Ramos (cell line): ENCODE results near the gene LSMEM2.

Experiments used
- in situ Hi-C: fragments of 300-500 bp; cut with MboI; formaldehyde crosslinking; loops from one replicate; pipeline ENCODE4 v1.14.3; 2022; ENCODE audit warnings: low sequenced_read_pairs; ENCODE audit not compliant: unreplicated experiment

The LSMEM2 gene

DNA sequence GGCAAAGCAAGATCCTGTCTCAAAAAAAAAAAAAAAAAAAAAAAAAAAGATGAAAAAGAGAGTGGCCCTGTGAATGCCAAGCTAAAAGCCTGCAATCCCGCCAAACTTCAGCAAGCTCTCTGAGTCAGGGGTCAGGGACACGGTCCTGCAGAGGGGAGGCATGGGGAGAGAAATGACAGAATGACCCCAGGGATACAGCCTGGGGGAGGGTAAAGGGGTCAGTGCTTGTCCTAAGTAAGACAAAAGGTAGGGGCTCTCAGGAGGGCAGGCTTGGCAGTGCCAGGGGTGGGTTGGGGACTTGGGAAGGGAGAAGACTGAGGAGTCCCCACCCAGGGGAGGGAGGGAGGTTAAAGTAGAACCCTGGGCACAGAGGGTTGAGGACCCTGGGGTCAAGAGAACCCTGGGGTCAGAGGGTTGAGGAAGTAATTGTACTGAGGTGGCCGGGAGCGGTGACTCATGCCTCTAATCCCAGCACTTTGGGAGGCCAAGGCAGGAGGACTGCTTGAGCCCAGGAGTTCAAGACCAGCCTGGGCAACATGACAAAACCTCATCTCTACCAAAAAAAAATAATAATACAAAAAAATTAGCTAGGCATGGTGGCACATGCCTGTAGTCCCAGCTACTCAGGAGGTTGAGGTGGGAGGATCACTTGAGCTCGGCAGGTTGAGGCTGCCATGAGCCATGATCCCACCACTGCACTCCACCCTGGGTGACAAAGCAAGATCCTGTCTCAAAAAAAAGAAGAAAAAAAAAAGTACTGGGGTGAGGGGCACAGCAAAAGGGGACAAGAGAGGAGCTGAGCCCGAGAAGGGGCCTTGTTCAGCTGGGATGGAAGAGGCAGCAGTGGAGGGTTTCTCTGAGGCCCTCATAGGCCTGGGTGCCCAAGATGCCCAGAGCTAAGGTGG lies 15.2 kb upstream of the LSMEM2 start:
- in situ Hi-C loops = no loop called here

DNA sequence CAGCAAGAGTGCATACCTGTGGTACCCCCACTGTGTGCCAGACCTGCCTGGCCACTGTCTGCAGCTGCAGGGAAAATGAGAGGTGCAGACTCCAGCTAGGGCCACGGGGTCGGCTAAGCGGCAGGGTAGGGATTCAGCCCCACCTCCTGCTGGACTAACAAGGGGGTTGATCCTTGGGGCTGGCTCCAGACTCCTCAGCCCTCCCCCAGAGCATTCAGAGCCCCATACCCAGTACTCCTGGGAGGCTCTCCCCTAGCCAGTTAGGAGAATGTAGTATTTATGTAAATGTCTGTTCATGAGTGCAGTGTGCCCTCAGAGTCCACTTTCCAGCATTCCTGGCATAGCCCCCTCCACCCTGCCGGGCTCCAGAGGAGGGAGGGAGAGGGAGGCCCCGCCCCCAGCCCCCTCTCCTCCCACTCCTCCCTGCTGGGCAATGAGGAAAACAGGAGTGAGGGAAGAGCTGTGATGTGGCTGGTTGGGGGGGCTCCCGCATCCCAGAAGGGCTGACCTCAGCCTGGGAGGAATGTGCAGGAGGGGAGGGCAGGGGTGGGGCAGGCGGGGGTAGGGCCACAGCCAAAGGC lies 14.4 kb upstream of the LSMEM2 start:
- in situ Hi-C loops = no loop called here

DNA sequence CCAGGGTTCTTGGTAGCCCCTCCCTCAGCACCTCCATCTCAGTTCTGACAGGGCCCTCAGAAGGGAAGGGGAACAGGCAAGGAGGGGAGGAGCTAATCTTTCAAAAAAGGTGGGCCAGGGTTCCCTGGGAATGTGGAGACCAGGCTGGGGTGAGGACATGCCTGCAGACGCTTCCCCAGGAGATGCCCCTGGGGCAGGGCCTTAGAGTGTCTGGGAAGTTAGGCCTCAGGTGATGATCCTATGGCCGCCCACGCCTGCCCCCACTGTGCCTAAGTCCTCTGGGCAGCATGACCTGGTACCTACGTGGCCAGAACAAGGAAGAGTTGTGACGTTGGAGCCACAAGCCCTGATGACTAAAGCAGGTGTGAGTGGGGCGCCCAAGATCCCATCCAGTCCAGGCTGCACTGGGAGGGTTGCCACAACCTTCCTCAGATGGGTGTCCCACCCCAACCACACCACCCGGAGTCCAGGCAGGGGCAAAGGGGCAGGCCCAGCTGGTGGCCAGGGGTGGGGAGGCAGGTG lies 13.9 kb upstream of the LSMEM2 start:
- in situ Hi-C loops = no loop called here

DNA sequence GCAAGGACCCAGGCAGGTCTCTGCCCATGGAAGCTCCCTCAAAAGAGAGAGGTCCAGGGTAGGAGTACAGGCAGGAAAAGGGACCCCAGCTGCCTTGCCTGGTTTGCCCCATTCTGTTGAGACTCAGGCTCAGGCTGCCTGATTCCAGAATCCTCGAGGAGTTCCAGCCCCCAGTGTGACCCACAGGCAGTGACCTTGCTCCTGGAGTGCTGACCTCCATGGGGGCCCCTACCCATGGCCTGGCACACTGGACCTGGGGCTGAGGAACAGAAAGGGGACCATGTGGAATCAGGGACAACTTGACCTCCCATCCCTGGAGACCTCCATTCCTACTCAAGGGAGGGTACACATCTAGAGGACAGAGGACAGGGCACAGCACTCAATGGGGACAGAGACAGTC lies 13.3 kb upstream of the LSMEM2 start:
- in situ Hi-C loops = no loop called here

DNA sequence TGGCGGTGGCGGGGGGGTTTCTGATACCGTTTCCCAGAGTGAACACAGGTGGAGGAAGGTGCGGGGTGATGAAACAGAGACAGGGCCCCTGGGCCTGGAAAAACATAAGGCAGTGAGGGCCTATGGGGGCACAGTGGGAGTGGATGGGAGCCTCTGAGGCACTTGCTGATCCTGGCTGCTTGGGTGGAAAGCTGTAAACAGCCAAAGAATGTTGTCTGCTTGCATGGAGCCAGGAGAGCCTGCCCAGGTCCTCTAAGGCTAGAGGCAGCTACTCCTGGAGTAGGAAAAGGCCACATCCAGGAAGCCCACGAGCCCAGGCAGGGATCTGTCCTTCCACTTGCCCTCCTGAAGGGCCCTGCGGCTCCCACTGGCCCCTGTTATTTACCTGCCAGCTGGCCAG lies 12.9 kb upstream of the LSMEM2 start:
- in situ Hi-C loops = no loop called here

DNA sequence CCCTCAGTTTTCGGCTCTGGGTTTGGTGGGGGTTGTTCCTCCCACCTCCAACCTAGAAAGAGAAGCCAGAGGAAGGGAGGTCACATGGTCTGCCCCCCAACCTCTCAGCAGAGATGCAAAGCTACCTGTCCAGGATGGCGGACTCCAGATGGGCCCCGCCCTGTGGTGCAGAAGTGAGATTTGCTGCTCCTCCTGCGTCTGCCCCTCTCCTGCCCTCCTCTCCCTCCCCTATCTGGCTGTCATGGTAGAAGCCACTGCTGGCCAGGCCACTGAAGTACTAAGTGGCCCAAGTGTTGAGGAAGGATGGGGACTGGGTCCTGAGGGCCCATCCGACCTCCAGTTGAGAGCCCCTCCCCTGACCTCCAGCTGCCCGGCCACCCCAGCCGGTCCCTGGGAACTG lies 12.1 kb upstream of the LSMEM2 start:
- in situ Hi-C loops = no loop called here

DNA sequence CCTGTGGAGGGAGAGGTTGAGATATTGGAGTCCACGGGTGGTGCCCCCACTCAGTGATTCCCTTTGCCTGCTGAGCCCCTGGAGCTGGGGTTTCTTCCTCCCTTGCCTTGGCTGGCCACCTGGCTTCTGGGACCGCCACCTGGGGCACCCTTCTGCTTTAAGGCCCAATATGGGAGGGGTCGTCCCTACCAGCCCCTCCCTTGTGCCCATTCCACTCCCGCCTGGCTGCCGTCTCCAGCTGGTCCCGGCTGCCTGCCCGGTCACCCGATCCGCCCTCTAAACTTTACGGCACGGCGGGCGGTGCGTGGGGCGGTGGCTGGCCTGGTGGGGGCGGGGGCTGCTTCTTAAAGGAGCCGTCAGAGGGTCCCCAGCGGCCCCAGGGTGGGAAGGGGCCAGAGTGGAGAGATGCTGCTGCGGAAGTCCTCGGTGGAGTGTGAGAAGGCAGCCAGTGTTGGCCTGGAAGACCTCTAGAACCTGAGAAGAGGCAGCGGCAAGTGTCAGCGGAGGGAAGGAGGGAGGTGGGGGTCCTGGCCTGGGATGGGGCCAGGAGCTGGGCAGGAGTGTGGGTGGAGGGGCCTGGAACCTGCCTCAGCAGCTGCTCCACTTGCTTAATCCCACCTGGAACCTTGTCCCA lies 11.5 kb upstream of the LSMEM2 start:
- in situ Hi-C loops = no loop called here

DNA sequence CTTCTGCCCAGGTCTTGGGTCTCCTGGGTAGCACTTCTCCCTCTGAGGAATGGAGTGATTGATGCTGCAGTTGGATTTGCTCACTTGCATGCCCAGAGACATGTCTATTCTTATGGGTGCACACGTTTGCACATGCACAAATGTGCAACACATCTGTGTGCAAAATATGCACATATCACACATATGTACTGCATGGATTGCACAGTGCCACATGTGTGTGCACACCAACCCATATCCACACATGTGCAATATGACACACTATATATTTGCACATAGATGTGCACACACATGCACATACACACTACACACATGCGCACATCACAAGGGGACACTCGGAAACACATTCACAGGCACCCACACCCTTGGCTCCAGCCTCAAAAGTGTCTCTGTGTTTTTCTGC lies 10.6 kb upstream of the LSMEM2 start:
- in situ Hi-C loops = no loop called here

DNA sequence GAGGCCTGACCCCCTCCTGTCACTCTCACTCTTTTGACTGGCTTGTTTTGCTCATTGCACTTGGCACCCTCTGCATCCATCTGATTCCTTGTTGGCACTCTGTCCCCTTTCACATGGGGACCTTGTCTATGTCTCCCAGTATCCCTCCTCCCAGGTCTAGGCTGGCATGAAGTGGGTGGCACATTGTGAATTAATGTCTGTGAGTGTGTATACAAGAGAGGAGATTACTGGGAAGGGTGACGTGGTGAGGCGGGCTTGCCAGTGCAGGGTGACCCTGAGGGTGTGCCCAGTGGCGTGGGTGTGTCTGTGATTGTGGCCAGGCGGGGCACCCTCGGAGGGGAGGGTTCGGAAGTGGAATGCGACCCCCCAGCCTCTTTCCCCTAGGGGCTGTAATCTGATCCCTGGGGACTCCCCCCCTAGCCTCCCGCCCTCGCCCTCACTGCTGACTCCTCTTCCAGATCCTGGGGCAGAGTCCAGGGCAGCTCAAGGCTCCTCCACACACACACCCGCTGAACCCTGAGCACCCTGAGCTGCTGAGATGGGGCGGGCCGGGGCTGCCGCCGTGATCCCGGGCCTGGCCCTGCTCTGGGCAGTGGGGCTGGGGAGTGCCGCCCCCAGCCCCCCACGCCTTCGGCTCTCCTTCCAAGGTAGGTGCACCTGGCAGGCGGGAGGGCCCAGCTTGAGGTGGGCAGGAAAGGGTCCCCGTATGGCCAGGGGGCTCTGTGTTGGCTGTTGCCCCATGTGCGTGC lies 10.0 kb upstream of the LSMEM2 start, which contains the start of gene SEMA3B:
Gene SEMA3B (plus strand): TSS at position 445 of the 749 bp plus-strand sequence. CDS start 94 bp downstream, at position 539.
- in situ Hi-C loops = no loop called here

DNA sequence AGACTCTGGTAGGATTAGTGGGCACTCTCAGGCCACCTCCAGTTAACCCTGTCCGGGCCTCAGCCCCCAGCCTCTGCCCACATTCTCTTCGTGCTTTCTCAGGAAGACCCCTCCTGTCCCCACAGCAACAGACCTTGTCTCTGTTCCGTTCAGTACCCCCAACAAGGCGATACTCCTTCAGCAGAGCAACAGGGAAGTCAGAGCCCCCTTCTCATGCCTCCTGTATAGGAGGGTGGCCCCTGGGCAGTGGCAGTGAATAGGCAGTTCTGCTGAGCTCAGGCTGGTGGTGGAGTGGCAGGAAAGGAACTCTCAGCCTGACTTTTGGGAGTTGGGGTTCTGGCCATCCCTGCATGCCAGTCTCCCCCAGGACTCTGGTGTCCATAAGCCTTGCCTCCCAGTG lies 9.4 kb upstream of the LSMEM2 start:
- in situ Hi-C loops = no loop called here

DNA sequence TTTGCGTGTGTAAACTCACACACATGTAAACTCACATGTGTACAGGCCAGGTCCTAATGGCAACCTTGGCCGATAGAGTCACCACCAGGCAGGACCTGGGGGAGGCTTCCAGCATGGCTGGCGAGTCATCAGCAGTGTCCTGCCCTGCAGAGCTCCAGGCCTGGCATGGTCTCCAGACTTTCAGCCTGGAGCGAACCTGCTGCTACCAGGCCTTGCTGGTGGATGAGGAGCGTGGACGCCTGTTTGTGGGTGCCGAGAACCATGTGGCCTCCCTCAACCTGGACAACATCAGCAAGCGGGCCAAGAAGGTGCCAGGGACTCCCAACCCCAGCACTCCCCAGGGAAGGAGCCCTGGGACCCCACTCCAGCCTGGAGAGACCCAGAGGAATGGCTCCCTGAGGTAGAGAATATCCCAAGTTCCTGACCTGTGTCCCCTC lies 8.9 kb upstream of the LSMEM2 start:
- in situ Hi-C loops = loop anchor here (5.0 kb wide), 1 partner anchor 78 kb away; the partner anchor contains the start of gene GNAT1

DNA sequence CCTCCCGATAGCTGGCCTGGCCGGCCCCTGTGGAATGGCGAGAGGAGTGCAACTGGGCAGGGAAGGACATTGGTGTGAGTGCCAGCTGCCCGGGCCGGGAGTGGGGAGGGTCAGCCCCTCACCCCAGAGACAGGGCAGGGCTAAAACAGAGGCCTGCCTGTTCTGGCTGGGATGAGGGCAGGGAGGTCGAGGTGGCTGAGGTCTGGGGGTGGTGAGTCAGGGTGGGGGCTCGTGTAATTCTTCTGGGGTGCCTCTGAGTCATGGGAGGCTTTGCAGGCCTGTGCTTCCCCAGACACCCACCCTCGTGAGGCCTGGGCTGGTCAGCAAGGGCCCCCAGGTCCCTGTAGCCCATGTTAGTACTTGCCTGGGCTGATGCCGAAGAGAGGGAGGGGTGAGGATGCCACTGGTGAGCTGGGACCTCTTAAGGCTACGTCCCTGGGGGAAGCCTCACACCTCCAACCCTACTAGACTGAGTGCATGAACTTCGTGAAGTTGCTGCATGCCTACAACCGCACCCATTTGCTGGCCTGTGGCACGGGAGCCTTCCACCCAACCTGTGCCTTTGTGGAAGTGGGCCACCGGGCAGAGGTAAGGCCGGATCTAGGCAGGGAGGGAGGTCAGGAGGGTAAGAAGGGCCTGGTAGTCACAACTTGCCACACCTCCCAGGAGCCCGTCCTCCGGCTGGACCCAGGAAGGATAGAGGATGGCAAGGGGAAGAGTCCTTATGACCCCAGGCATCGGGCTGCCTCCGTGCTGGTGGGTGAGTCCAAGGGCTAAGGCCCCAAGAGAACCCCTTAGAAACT lies 8.3 kb upstream of the LSMEM2 start:
- in situ Hi-C loops = loop anchor here (5.0 kb wide), 1 partner anchor 78 kb away; the partner anchor contains the start of gene GNAT1

DNA sequence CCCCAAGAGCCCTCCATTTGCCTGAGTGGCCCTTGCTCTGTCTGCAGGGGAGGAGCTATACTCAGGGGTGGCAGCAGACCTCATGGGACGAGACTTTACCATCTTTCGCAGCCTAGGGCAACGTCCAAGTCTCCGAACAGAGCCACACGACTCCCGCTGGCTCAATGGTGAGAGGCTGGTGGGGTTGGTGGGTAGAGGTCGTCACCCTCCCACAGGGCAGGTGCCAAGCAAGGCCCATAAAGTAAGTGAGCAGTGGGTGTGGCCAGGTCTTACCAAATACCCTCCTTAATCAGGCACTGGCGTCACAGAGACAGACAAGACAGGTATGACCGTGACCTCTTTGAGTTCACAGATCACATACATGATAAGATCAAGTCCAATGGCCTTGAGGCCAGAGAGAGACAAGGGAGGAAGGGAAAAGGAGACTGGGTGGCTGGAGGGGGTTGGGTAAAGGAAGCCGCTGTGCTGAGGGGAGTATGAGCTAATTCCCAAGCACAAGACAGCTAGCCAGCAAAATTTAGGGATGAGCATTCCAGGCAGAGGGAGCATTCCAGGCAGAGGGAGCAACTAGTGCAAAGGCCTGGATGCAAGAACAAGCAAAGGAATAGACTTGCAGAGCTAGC lies 7.5 kb upstream of the LSMEM2 start:
- in situ Hi-C loops = loop anchor here (5.0 kb wide), 1 partner anchor 79 kb away; the partner anchor contains the start of gene GNAT1

DNA sequence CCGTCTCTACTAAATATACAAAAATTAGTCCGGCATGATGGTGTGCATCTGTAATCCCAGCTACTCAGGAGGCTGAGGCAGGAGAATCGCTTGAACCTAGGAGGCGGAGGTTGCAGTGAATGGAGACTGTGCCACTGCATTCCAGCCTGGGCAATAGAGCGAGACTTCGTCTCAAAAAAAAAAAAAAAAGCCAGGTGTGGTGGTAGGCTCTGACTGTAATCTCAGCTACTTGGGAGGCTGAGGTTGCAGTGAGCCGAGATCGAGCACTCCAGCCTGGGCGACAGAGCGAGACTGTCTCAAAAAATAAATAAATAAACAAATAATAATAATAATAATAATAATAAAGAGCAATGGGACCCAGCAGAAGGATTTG lies 6.4 kb upstream of the LSMEM2 start:
- in situ Hi-C loops = loop anchor here (5.0 kb wide), 1 partner anchor 80 kb away; the partner anchor contains the start of gene GNAT1

DNA sequence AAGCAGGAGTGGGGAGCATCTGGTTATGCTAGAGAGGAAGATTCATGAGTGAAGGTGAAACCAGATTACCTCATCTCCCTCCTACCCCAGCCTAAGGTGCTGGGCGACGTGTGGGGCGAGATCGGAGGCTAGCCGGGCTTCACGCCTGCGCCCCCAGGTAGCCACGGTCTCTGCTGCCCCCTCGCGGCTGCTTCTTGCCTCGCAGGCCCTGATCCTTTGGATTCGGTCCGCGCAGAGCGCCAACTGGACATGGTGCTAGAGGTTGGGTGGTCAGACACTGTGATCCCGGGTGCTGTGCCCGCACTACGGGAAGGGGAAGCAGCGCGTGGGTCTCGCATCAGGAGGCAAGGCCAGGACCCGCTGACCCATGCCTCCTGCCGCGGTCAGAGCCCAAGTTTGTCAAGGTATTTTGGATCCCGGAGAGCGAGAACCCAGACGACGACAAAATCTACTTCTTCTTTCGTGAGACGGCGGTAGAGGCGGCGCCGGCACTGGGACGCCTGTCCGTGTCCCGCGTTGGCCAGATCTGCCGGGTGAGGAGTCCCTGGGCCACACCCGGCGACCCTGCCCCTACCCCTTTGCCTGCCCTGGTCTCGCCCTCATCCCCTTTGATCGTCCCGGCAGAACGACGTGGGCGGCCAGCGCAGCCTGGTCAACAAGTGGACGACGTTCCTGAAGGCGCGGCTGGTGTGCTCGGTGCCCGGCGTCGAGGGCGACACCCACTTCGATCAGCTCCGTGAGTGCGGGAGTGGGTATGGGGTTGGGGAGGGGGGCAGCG lies 5.8 kb upstream of the LSMEM2 start:
- in situ Hi-C loops = loop anchor here (5.0 kb wide), 1 partner anchor 81 kb away; the partner anchor contains the start of gene GNAT1

DNA sequence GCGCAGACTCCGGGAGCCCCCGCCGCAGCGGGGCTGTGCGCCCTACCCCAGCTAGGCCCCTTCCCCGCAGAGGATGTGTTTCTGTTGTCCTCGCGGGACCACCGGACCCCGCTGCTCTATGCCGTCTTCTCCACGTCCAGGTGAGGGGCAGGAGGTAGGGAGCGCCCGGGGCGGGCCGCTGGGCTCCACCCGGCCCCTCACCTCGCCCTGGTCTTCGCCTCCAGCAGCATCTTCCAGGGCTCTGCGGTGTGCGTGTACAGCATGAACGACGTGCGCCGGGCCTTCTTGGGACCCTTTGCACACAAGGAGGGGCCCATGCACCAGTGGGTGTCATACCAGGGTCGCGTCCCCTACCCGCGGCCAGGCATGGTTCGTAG lies 5.2 kb upstream of the LSMEM2 start:
- in situ Hi-C loops = loop anchor here (5.0 kb wide), 1 partner anchor 81 kb away; the partner anchor contains the start of gene GNAT1

DNA sequence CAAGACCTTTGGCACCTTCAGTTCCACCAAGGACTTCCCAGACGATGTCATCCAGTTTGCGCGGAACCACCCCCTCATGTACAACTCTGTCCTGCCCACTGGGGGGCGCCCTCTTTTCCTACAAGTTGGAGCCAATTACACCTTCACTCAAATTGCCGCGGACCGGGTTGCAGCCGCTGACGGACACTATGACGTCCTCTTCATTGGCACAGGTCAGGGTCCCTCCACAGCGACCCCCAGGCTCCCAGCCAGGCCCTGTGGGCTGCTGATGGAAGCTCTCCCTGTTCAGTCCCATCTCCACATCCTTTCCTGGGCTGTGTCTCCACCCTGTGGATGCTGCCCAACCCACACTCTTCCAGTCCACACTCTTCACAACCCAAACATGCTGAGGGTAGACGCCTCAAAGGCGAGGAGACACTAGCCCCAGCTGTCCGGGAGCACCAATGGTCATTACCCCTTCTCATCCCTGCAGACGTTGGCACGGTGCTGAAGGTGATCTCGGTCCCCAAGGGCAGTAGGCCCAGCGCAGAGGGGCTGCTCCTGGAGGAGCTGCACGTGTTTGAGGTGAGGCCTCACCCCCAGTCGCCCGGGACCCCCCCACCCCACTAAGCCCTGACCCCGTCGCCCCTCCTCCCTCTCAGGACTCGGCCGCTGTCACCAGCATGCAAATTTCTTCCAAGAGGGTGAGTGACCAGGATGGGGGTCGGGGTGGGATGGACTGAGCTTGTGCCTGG lies 4.3 kb upstream of the LSMEM2 start:
- in situ Hi-C loops = loop anchor here (5.0 kb wide), 1 partner anchor 82 kb away; the partner anchor contains the start of gene GNAT1
